Measurements from ENCODE around the gene R3HDML. TPM values are rescaled to one million over a fixed set of nuclear protein-coding genes. Genes with fewer than 3 reads are reported as not detected.

Gene R3HDML
- total RNA-seq, 2 donors from 2014 or later, result not detected

DNA sequence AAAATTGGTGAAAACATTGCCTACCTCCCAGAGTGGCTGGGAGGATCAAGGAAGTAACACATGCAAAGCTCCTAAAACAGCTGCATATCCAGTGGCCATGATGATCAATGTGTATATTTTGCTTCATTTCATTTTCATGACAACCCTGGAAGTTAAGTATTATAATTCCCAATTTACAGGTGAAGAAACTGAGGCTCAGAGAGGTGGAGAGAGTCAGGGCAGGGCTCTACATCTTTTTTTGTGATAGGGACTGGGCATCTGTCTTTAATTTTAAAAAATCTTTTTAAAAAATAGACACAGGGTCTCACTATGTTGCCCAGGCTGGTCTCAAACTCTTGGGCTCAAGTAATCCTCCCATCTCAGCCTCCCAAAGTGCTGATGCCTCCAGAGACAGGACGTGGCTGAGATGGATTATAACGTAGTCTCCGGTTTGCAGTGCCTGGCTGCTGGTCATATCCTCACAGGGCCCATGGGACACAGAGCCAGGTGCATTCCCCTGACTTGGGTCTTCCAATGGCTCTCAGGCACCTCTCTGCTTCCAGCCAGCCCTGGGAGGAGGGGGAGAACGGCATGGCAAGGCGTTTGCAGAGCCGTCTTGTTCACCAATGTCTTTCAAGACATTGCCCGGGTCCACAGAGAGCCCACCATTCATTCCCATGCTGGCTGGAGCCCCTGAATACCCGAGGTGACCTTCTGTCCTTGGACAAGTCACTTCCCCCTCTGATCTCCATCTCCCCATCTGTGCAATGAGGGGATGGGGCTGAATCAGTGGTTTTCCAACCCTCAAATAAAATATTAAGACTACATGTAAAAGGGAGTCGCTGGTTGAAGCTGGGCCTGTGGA is 57.0 kb downstream of the R3HDML start:
- no peak overlapping the region for H3K27ac Mint-ChIP-seq

DNA sequence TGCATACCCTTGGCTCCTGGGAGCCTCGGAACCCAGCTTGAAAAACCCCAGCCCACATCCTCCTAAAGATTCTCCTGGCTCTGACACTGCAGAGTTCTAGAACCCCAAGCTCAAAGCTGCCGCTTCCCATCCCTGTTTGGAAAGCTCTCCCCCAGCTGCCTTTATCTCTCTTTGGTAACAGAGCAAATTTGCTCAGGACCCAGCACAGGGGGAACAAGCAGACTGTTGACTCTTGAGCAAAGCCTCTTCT is 57.5 kb downstream of the R3HDML start:
- Histone ChIP-seq H3K36me3 (ENCODE audit: control insufficient read depth, insufficient read depth, low read length) (peaks cover 8% of the 10 kb centered on the region), H3K9ac (ENCODE audit: extremely low read depth, low read length, poor library complexity, severe bottlenecking) (no peak overlapping the region), H3K9me3 (ENCODE audit: control insufficient read depth, low read length) (no peaks in the 10 kb centered on the region), H3K4me3 (ENCODE audit: low read length) (peak overlapping the region; percentile 26), H3K27me3 (ENCODE audit: control insufficient read depth, insufficient read depth, low read length, poor library complexity, severe bottlenecking) (no peaks in the 10 kb centered on the region), H3K27ac (ENCODE audit: low read depth, low read length) (no peak overlapping the region), H3K4me1 (ENCODE audit: control insufficient read depth, insufficient read depth, low read length) (peaks cover 10% of the 10 kb centered on the region)
- TF ChIP-seq, protein P1, sequence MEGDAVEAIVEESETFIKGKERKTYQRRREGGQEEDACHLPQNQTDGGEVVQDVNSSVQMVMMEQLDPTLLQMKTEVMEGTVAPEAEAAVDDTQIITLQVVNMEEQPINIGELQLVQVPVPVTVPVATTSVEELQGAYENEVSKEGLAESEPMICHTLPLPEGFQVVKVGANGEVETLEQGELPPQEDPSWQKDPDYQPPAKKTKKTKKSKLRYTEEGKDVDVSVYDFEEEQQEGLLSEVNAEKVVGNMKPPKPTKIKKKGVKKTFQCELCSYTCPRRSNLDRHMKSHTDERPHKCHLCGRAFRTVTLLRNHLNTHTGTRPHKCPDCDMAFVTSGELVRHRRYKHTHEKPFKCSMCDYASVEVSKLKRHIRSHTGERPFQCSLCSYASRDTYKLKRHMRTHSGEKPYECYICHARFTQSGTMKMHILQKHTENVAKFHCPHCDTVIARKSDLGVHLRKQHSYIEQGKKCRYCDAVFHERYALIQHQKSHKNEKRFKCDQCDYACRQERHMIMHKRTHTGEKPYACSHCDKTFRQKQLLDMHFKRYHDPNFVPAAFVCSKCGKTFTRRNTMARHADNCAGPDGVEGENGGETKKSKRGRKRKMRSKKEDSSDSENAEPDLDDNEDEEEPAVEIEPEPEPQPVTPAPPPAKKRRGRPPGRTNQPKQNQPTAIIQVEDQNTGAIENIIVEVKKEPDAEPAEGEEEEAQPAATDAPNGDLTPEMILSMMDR (conservative IDR thresholded peaks at IDR 0.05), result no peak
- H3K4me1 Mint-ChIP-seq, result peaks cover 46% of the 10 kb centered on the region
- H3K4me3 Mint-ChIP-seq, result peak overlapping the region; percentile 14
- H3K36me3 Mint-ChIP-seq (ENCODE audit: low read depth), result peaks cover 3% of the 10 kb centered on the region
- no peak overlapping the region for H3K27ac Mint-ChIP-seq
- H3K27me3 Mint-ChIP-seq (ENCODE audit: insufficient read depth), result peaks cover 10% of the 10 kb centered on the region
- H3K9me3 Mint-ChIP-seq, result no peaks in the 10 kb centered on the region
- WGBS, 2 experiments (ENCODE audit: insufficient coverage in 1 of 2, insufficient read length in 1 of 2), result 76 to 82% methylated on average over 2 of the region's 2 CpGs
- DNase-seq, result peak; percentile 36

More for the DNA sequence above, 57.0 kb downstream of the R3HDML start:
- peaks cover 5% of the 10 kb centered on the region for H3K4me1 ChIP-seq (ENCODE audit: control insufficient read depth, insufficient read depth, low read length)
- no peak overlapping the region for H3K4me3 Mint-ChIP-seq
- no peaks in the 10 kb centered on the region for H3K9me3 ChIP-seq (ENCODE audit: control insufficient read depth, low read length)
- 87 to 91% methylated on average over 7 to 9 of the region's 9 CpGs for whole genome bisulfite sequencing, 2 experiments (ENCODE audit: insufficient coverage in 1 of 2, insufficient read length in 1 of 2)
- H3K9me3 Mint-ChIP-seq, result no peaks in the 10 kb centered on the region
- H3K27me3 ChIP-seq (ENCODE audit: control insufficient read depth, insufficient read depth, low read length, poor library complexity, severe bottlenecking), result no peaks in the 10 kb centered on the region
- peak overlapping the region; percentile 26 for H3K4me3 ChIP-seq (ENCODE audit: low read length)
- peak; percentile 21 for DNase-seq
- H3K27ac ChIP-seq (ENCODE audit: low read depth, low read length), result no peak overlapping the region
- TF ChIP-seq, protein P1 (conservative IDR thresholded peaks at IDR 0.05), result no peak
- no peak overlapping the region for H3K9ac ChIP-seq (ENCODE audit: extremely low read depth, low read length, poor library complexity, severe bottlenecking)
- peaks cover 44% of the 10 kb centered on the region for H3K4me1 Mint-ChIP-seq
- H3K36me3 Mint-ChIP-seq (ENCODE audit: low read depth), result peaks cover 3% of the 10 kb centered on the region
- peaks cover 13% of the 10 kb centered on the region for H3K27me3 Mint-ChIP-seq (ENCODE audit: insufficient read depth)
- peaks cover 8% of the 10 kb centered on the region for H3K36me3 ChIP-seq (ENCODE audit: control insufficient read depth, insufficient read depth, low read length)

DNA sequence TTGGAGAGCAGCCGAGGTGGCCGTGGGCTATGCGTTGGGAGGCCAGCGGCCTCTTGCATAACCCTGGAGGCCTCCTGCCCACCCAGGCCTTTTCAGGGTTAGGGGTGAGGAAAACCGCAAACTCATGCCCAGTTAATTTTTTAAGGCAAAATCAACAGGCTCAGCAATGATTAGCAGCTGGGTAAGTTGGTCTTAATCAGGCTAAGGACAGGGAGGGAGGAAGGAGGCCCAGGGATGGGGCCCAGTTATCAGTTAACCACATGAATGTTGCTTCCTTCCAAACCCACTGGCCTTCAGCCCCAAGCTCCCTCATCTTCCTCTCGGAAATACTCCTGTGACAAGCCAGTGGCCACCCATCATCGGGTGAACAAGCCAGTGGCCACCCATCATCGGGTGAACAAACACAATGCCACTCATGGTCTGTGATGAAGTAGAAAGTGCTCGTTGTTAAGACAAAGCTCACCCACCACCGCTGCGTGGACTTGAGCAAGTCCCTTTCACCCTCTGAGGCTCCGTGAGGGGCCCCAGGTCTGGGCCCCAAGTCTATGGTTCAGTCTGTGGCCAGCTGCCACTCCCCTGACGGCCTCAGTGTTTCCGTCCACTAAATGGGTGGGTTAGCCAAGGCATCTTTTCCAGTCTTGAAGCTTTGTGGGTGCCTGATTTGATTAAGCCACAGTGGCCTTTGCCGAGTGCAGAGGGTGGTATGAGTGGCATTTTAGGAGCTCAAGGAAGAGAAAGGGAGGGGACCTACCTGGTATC is 58.0 kb downstream of the R3HDML start:
- H3K4me3 ChIP-seq (ENCODE audit: low read length), result peak overlapping the region; percentile 26
- H3K27ac Mint-ChIP-seq, result no peak overlapping the region
- DNase-seq, result peak; percentile 30

More for the DNA sequence above, 58.0 kb downstream of the R3HDML start:
- peaks cover 3% of the 10 kb centered on the region for H3K36me3 Mint-ChIP-seq (ENCODE audit: low read depth)
- H3K4me3 Mint-ChIP-seq, result peak overlapping the region; percentile 14
- no peaks in the 10 kb centered on the region for H3K9me3 Mint-ChIP-seq
- H3K4me1 Mint-ChIP-seq, result peaks cover 51% of the 10 kb centered on the region
- Histone ChIP-seq H3K27ac (ENCODE audit: low read depth, low read length) (no peak overlapping the region), H3K4me1 (ENCODE audit: control insufficient read depth, insufficient read depth, low read length) (peaks cover 14% of the 10 kb centered on the region), H3K27me3 (ENCODE audit: control insufficient read depth, insufficient read depth, low read length, poor library complexity, severe bottlenecking) (no peaks in the 10 kb centered on the region), H3K9ac (ENCODE audit: extremely low read depth, low read length, poor library complexity, severe bottlenecking) (no peak overlapping the region), H3K36me3 (ENCODE audit: control insufficient read depth, insufficient read depth, low read length) (peaks cover 8% of the 10 kb centered on the region), H3K9me3 (ENCODE audit: control insufficient read depth, low read length) (no peaks in the 10 kb centered on the region)
- 86 to 93% methylated on average over 15 of the region's 15 CpGs for WGBS, 2 experiments (ENCODE audit: insufficient coverage in 1 of 2, insufficient read length in 1 of 2)
- TF ChIP-seq, protein P1 (conservative IDR thresholded peaks at IDR 0.05), result no peak
- H3K27me3 Mint-ChIP-seq (ENCODE audit: insufficient read depth), result peaks cover 7% of the 10 kb centered on the region

Measured in endodermal cell (in vitro differentiated cells).